IMR-90 (cell line): ENCODE results near the gene SLC4A7. TPM values are rescaled to one million over a fixed set of nuclear protein-coding genes. Genes with fewer than 3 reads are reported as not detected.

ENCODE experiments used
- ATAC-seq: fragments of 200-7000 bp; cut with Tn5 transposase; 2 replicates; pipeline ENCODE4 v1.9.1; 2020; ENCODE audit warnings: low read depth, mild to moderate bottlenecking, moderate library complexity
- BruUV-seq: library from RNA; stranded (reverse); fragments of 400-500 nt; replicated peaks from 2 replicates; lab custom pipeline; 2021; lab: Mats Ljungman, UMichigan
- CTCF ChIA-PET: fragments of 300-600 bp; formaldehyde crosslinking; extraction: SDS; loops from one replicate; lab custom pipeline; 2021; ENCODE audit warnings: antibody characterized with exemption; lab: Yijun Ruan, JAX
- POLR2A ChIA-PET: fragments of 300-600 bp; sonication (Branson Sonifier 250); formaldehyde crosslinking; loops from one replicate; lab custom pipeline; 2022; ENCODE audit warnings: antibody characterized with exemption; ENCODE audit not compliant: unreplicated experiment; lab: Charles Lee
- DNase-seq: peaks from one replicate; pipeline ENCODE4 v3.0.0; 2013
- H2AFZ ChIP-seq: replicated peaks from 2 replicates; pipeline ENCODE3; 2013; ENCODE audit warnings: low read length, mild to moderate bottlenecking; ENCODE audit not compliant: poor library complexity
- H2AK5ac ChIP-seq: 2 replicates; pipeline ENCODE4 v1.6.1; 2013; ENCODE audit warnings: low read depth, low read length, inconsistent platforms
- H2AK9ac ChIP-seq: replicated peaks from 2 replicates; pipeline ENCODE3; 2013; ENCODE audit warnings: mild to moderate bottlenecking, low read depth, low read length, moderate library complexity; ENCODE audit not compliant: poor library complexity
- H2BK120ac ChIP-seq: 2 replicates; pipeline ENCODE4 v1.6.1; 2013; ENCODE audit warnings: low read depth, low read length, inconsistent platforms
- H2BK15ac ChIP-seq: 3 replicates; pipeline ENCODE4 v1.6.1; 2013; ENCODE audit warnings: low read depth, low read length, inconsistent platforms
- H2BK20ac ChIP-seq: 2 replicates; pipeline ENCODE4 v1.6.1; 2013; ENCODE audit warnings: low read depth, mild to moderate bottlenecking, inconsistent platforms, low read length, moderate library complexity
- H2BK5ac ChIP-seq: 2 replicates; pipeline ENCODE4 v1.6.1; 2013; ENCODE audit warnings: mild to moderate bottlenecking, low read depth, low read length, inconsistent platforms; ENCODE audit not compliant: poor library complexity, severe bottlenecking
- H3K14ac ChIP-seq: replicated peaks from 2 replicates; pipeline ENCODE4 v1.6.1; 2013; ENCODE audit warnings: low read depth, low read length, inconsistent platforms
- H3K18ac ChIP-seq: 2 replicates; pipeline ENCODE4 v1.6.1; 2013; ENCODE audit warnings: low read depth, low read length, control low read depth
- H3K23ac ChIP-seq: 2 replicates; pipeline ENCODE4 v1.6.1; 2013; ENCODE audit warnings: low read depth, low read length, inconsistent platforms
- H3K27ac ChIP-seq: 2 replicates; pipeline ENCODE4 v1.5.1; 2013; ENCODE audit warnings: mild to moderate bottlenecking, control low read depth, low read length; ENCODE audit not compliant: insufficient read depth
- H3K27me3 ChIP-seq: 2 replicates; pipeline ENCODE4 v1.6.1; 2013; ENCODE audit warnings: low read length; ENCODE audit not compliant: control insufficient read depth, insufficient read depth
- H3K36me3 ChIP-seq: 2 replicates; pipeline ENCODE4 v1.6.1; 2013; ENCODE audit warnings: low read length, mixed read lengths; ENCODE audit not compliant: control insufficient read depth, insufficient read depth
- H3K4ac ChIP-seq: 2 replicates; pipeline ENCODE4 v1.6.1; 2013; ENCODE audit warnings: low read depth, low read length, inconsistent platforms
- H3K4me1 ChIP-seq: 2 replicates; pipeline ENCODE4 v1.6.1; 2013; ENCODE audit warnings: low read length, mixed read lengths; ENCODE audit not compliant: control insufficient read depth, insufficient read depth
- H3K4me2 ChIP-seq: 2 replicates; pipeline ENCODE4 v1.6.1; 2013; ENCODE audit warnings: low read depth, mild to moderate bottlenecking, control low read depth, low read length, moderate library complexity
- H3K4me3 ChIP-seq: 2 replicates; pipeline ENCODE4 v1.5.1; 2013; ENCODE audit warnings: low read depth, mild to moderate bottlenecking, control low read depth, low read length, moderate library complexity; ENCODE audit not compliant: insufficient read depth
- H3K56ac ChIP-seq: 2 replicates; pipeline ENCODE4 v1.6.1; 2013; ENCODE audit warnings: low read length, inconsistent platforms; ENCODE audit not compliant: insufficient read depth; ENCODE audit errors: extremely low read depth
- H3K79me1 ChIP-seq, 2 experiments: 2 replicates each; pipeline ENCODE4 v1.6.1; 2013; ENCODE audit warnings: low read length in 2 of 2, inconsistent platforms in 1 of 2, low read depth in 1 of 2
- H3K9ac ChIP-seq: 2 replicates; pipeline ENCODE4 v1.6.1; 2013; ENCODE audit warnings: low read depth, low read length, control low read depth
- H3K9me1 ChIP-seq: 2 replicates; pipeline ENCODE4 v1.6.1; 2013; ENCODE audit warnings: low read length, inconsistent platforms; ENCODE audit not compliant: insufficient read depth
- H3K9me3 ChIP-seq: 2 replicates; pipeline ENCODE4 v1.6.1; 2013; ENCODE audit warnings: low read length; ENCODE audit not compliant: control insufficient read depth, insufficient read depth
- H4K20me1 ChIP-seq: 2 replicates; pipeline ENCODE4 v1.6.1; 2013; ENCODE audit warnings: low read length, inconsistent platforms; ENCODE audit not compliant: insufficient read depth
- H4K5ac ChIP-seq: 2 replicates; pipeline ENCODE4 v1.6.1; 2013; ENCODE audit warnings: mild to moderate bottlenecking, low read depth, low read length, control low read depth
- H4K8ac ChIP-seq, 2 experiments: 2 replicates each; pipeline ENCODE4 v1.6.1; 2013; ENCODE audit warnings: low read depth in 2 of 2, low read length in 2 of 2, control low read depth in 1 of 2, inconsistent platforms in 1 of 2
- H4K91ac ChIP-seq: 2 replicates; pipeline ENCODE4 v1.6.1; 2013; ENCODE audit warnings: low read depth, low read length, inconsistent platforms; ENCODE audit not compliant: insufficient read depth
- BHLHE40 ChIP-seq: fragments of 150-350 bp; IDR thresholded peaks from 2 replicates; pipeline ENCODE4 v1.6.1; 2016; ENCODE audit warnings: mild to moderate bottlenecking, low read depth, low read length
- CEBPB ChIP-seq: IDR thresholded peaks from 2 replicates; pipeline ENCODE4 v1.6.1; 2012; ENCODE audit warnings: low read depth, low read length, improper control_type of control experiment
- CHD1 ChIP-seq: IDR thresholded peaks from 2 replicates; pipeline ENCODE4 v1.6.1; 2012; ENCODE audit warnings: low read depth, low read length, improper control_type of control experiment
- ELK1 ChIP-seq: fragments of 150-350 bp; IDR thresholded peaks from 2 replicates; pipeline ENCODE4 v1.6.1; 2016; ENCODE audit warnings: low read depth, mild to moderate bottlenecking, low read length, moderate library complexity, borderline replicate concordance
- FOS ChIP-seq: fragments of 150-350 bp; IDR thresholded peaks from 2 replicates; pipeline ENCODE4 v1.6.1; 2016; ENCODE audit warnings: low read depth, low read length
- MAZ ChIP-seq: IDR thresholded peaks from 2 replicates; pipeline ENCODE4 v1.6.1; 2012; ENCODE audit warnings: low read depth, mild to moderate bottlenecking, low read length, improper control_type of control experiment, moderate library complexity, borderline replicate concordance
- MXI1 ChIP-seq: IDR thresholded peaks from 2 replicates; pipeline ENCODE4 v1.6.1; 2012; ENCODE audit warnings: low read depth, mild to moderate bottlenecking, low read length, moderate library complexity, borderline replicate concordance
- RCOR1 ChIP-seq: IDR thresholded peaks from 2 replicates; pipeline ENCODE4 v1.6.1; 2012; ENCODE audit warnings: mild to moderate bottlenecking, low read length, improper control_type of control experiment; ENCODE audit not compliant: insufficient replicate concordance
- USF2 ChIP-seq: fragments of 150-350 bp; IDR thresholded peaks from 2 replicates; pipeline ENCODE4 v1.6.1; 2017; ENCODE audit warnings: mild to moderate bottlenecking, antibody characterized with exemption, low read length, low read depth
- dilution Hi-C: fragments of 300-500 bp; cut with HindIII; formaldehyde crosslinking; loops from one replicate; pipeline ENCODE4 v1.14.3; 2018; ENCODE audit warnings: low sequenced_read_pairs; ENCODE audit not compliant: unreplicated experiment
- in situ Hi-C: fragments of 300-500 bp; cut with MboI; formaldehyde crosslinking; loops from 3 replicates; pipeline ENCODE4 v1.14.3; 2019; ENCODE audit warnings: low sequenced_read_pairs, inconsistent platforms, mixed read lengths
- intact Hi-C: fragments of 100-400 bp; cut with micrococcal nuclease; formaldehyde crosslinking; loops from 2 replicates; pipeline ENCODE4 v1.10.0; 2022
- polyA plus RNA-seq, 3 experiments: library from polyadenylated mRNA; depleted of rRNA; stranded (reverse); fragments of >200 nt; gene quantifications; 2 replicates each; pipeline ENCODE4 v1.2.3, GENCODE V29; 2012; ENCODE audit warnings: low replicate concordance in 1 of 3
- total RNA-seq: library from RNA; depleted of rRNA; stranded (reverse); fragments of >200 nt; gene quantifications from 2 replicates; pipeline ENCODE4 v1.2.3, GENCODE V29; 2012

The SLC4A7 gene
- total and polyA plus RNA-seq, 2 of the 4 experiments (the other 2 are of a cell fraction) = 17.7 to 50.4 TPM

- H3K36me3 ChIP-seq = peaks cover 3% of the 10 kb centered on the region
- H2AFZ ChIP-seq = no peak overlapping the region
- BruUV-seq = no TSS peak
- no peak overlapping the region for H3K18ac ChIP-seq
- in situ Hi-C loops = no loop called here
- no peak overlapping the region for H4K5ac ChIP-seq
- H4K8ac ChIP-seq = no peak overlapping the region
- no peak for TF ChIP-seq MXI1
- no peak for TF ChIP-seq USF2
- TF ChIP-seq FOS = no peak
- TF ChIP-seq ELK1 = no peak
- no peak for TF ChIP-seq CEBPB
- no peak for TF ChIP-seq BHLHE40
- TF ChIP-seq CHD1 = no peak
- TF ChIP-seq MAZ = no peak
- TF ChIP-seq RCOR1 = no peak
- no peak overlapping the region for H2AK9ac ChIP-seq
- intact Hi-C loops = no loop called here
- no peaks in the 10 kb centered on the region for H3K4me1 ChIP-seq
- dilution Hi-C loops = no loop called here
- no peak overlapping the region for H3K4ac ChIP-seq
- peak overlapping the region; percentile 39 for H3K4me2 ChIP-seq
- no peak overlapping the region for H3K4me3 ChIP-seq
- DNase-seq = peak; percentile 6
- no peak overlapping the region for H3K56ac ChIP-seq
- H3K27me3 ChIP-seq = no peaks in the 10 kb centered on the region
- H3K14ac ChIP-seq = no peak overlapping the region
- no peak overlapping the region for H2AK5ac ChIP-seq
- ChIA-PET POLR2A (no interaction called here), CTCF (interaction anchor here (0.5 kb wide), 1 partner anchor 201 kb away, joined by 5 read pairs; no protein-coding TSS in a partner anchor)
- no peak overlapping the region for H3K23ac ChIP-seq
- no peak overlapping the region for H2BK20ac ChIP-seq
- no peak overlapping the region for H3K27ac ChIP-seq
- no peak overlapping the region for H2BK15ac ChIP-seq
- peaks cover 2% of the 10 kb centered on the region; the same call in 1 of the 2 replicates for H3K9me1 ChIP-seq
- no peak overlapping the region for H3K9ac ChIP-seq
- H4K91ac ChIP-seq = no peak overlapping the region
- H4K20me1 ChIP-seq = peaks cover 35% of the 10 kb centered on the region
- no peaks in the 10 kb centered on the region for H3K9me3 ChIP-seq
- no peak for ATAC-seq
- H2BK120ac ChIP-seq = no peak overlapping the region
- no peak overlapping the region for H2BK5ac ChIP-seq
- peaks cover 11 to 42% of the 10 kb centered on the region in 2 experiments for H3K79me1 ChIP-seq
These were observed 29.3 kb downstream of the SLC4A7 start for GRCh38 chr3:27454914-27455313.
